ENCODE measurements around the gene ITGA2.

The ITGA2 gene

DNA sequence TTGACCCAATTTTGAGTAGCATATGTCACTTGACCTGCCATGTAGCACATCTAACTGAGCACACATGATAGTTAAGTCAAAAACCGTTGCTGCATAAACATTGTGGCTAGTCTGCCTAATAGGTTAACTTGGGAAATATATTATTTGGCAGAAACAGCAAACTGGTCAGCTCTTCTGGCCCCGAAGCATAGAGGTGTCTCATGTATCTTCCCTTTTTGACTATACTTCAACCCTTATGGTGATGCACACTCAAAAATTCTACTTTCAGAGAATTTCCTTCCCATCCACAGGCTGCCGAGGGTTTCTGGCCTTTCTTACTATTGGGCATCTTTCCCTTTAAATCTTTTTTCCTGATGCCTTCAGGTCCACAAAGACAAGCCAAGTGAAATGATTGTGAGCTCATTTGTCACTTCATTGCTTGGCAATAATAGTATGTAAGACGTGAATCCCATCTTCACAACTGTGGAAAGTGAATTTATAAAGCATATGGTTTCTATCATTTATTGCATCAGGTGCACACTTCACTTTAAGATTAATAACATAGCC is 79.2 kb downstream of the ITGA2 start:
- H3K4me3 ChIP-seq (ENCODE audit: insufficient read length, low read depth) = no peak overlapping the region
- TF ChIP-seq ZNF274 (IDR thresholded peaks at IDR 0.05; ENCODE audit: low read depth, low read length) (no peak), YY1 (IDR thresholded peaks at IDR 0.05; ENCODE audit: insufficient read depth, insufficient read length) (no peak), SUZ12 (IDR thresholded peaks at IDR 0.05; ENCODE audit: extremely low read depth, insufficient read depth, insufficient read length) (no peak)
- DNase-seq (ENCODE audit: low read depth, low spot score) = no peak
- H3K4me1 ChIP-seq (ENCODE audit: insufficient read depth, insufficient read length) = no peaks in the 10 kb centered on the region
- H3K9me3 ChIP-seq (ENCODE audit: insufficient read depth, low read length) = no peaks in the 10 kb centered on the region
- no peaks in the 10 kb centered on the region for H3K36me3 ChIP-seq (ENCODE audit: insufficient read depth, insufficient read length, low read length)
- no peak overlapping the region for H3K9ac ChIP-seq (ENCODE audit: insufficient read length, low read depth)
- no peaks in the 10 kb centered on the region for H3K27me3 ChIP-seq (ENCODE audit: insufficient read depth, insufficient read length)

DNA sequence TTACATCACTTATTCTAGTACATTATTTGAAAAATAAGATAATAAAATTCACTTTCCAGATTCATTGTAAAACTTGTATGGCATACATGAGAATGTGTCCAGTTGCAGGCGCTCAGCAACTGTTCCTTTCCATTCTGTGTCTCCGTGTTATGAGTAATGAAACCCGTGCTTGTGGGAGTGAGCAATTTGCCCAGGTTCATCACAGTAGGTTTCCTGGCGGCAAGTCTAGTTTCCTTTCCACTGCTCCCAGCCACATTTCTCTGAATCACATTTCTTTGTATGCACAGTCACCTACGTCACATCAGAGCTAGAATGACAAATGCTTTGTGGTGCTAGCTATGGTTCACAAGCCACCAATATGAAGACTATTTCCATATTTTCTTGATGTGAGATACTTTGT is 80.5 kb downstream of the ITGA2 start:
- no peak for TF ChIP-seq SUZ12 (IDR thresholded peaks at IDR 0.05; ENCODE audit: extremely low read depth, insufficient read depth, insufficient read length)
- TF ChIP-seq YY1 (IDR thresholded peaks at IDR 0.05; ENCODE audit: insufficient read depth, insufficient read length) = no peak
- no peak for TF ChIP-seq ZNF274 (IDR thresholded peaks at IDR 0.05; ENCODE audit: low read depth, low read length)
- Histone ChIP-seq H3K27me3 (ENCODE audit: insufficient read depth, insufficient read length) (no peaks in the 10 kb centered on the region), H3K36me3 (ENCODE audit: insufficient read depth, insufficient read length, low read length) (peaks cover 2% of the 10 kb centered on the region), H3K4me1 (ENCODE audit: insufficient read depth, insufficient read length) (no peaks in the 10 kb centered on the region), H3K9ac (ENCODE audit: insufficient read length, low read depth) (no peak overlapping the region), H3K4me3 (ENCODE audit: insufficient read length, low read depth) (no peak overlapping the region), H3K9me3 (ENCODE audit: insufficient read depth, low read length) (no peaks in the 10 kb centered on the region)
- no peak for DNase-seq (ENCODE audit: low read depth, low spot score)

DNA sequence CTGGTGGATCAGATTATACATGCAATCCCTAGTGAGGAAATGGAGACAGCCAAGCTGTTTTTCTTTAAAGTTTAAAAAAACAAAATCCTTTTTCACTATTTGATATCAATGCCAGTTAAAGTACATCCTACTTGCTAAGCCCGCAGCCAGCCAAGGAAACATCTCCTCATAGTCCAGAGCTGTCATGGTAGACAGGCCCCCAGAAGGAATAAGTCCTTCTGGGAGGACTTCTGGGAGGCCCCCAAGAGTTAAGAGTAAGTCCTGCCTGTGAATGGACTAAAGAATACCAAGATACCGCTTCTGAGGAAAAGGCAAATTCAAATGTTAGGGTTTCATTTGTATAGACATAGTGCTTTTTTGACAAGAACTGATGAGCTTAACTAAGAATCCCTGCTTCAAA is 82.1 kb downstream of the ITGA2 start:
- no peaks in the 10 kb centered on the region for H3K27me3 ChIP-seq (ENCODE audit: insufficient read depth, insufficient read length)
- no peak overlapping the region for H3K9ac ChIP-seq (ENCODE audit: insufficient read length, low read depth)
- TF ChIP-seq SUZ12 (IDR thresholded peaks at IDR 0.05; ENCODE audit: extremely low read depth, insufficient read depth, insufficient read length) (no peak), YY1 (IDR thresholded peaks at IDR 0.05; ENCODE audit: insufficient read depth, insufficient read length) (no peak)
- DNase-seq (ENCODE audit: low read depth, low spot score) = no peak
- no peaks in the 10 kb centered on the region for H3K4me1 ChIP-seq (ENCODE audit: insufficient read depth, insufficient read length)
- peaks cover 2% of the 10 kb centered on the region for H3K36me3 ChIP-seq (ENCODE audit: insufficient read depth, insufficient read length, low read length)
- no peak overlapping the region for H3K4me3 ChIP-seq (ENCODE audit: insufficient read length, low read depth)
- no peaks in the 10 kb centered on the region for H3K9me3 ChIP-seq (ENCODE audit: insufficient read depth, low read length)

DNA sequence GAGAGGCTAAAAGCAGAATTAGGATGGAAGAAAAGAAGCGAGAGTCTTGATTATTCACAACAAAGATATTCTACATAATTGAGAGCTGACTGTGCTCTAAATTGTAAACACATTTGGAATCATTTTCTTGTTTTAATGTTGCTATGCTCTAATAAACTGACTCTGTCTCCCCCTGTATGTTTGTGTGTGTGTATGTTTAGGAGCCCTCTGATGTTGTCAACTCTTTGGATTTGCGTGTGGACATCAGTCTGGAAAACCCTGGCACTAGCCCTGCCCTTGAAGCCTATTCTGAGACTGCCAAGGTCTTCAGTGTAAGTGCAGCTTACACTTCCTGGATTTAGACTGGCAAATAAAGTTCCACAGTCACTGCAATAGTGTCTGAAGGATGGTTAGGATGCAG is 82.6 kb downstream of the ITGA2 start:
- no peak for TF ChIP-seq ZNF274 (IDR thresholded peaks at IDR 0.05; ENCODE audit: low read depth, low read length)
- no peak for TF ChIP-seq SUZ12 (IDR thresholded peaks at IDR 0.05; ENCODE audit: extremely low read depth, insufficient read depth, insufficient read length)
- no peak for TF ChIP-seq YY1 (IDR thresholded peaks at IDR 0.05; ENCODE audit: insufficient read depth, insufficient read length)
- Histone ChIP-seq H3K4me3 (ENCODE audit: insufficient read length, low read depth) (no peak overlapping the region), H3K9me3 (ENCODE audit: insufficient read depth, low read length) (no peaks in the 10 kb centered on the region), H3K9ac (ENCODE audit: insufficient read length, low read depth) (no peak overlapping the region), H3K4me1 (ENCODE audit: insufficient read depth, insufficient read length) (no peaks in the 10 kb centered on the region), H3K36me3 (ENCODE audit: insufficient read depth, insufficient read length, low read length) (peaks cover 2% of the 10 kb centered on the region), H3K27me3 (ENCODE audit: insufficient read depth, insufficient read length) (no peaks in the 10 kb centered on the region)
- DNase-seq (ENCODE audit: low read depth, low spot score) = no peak

DNA sequence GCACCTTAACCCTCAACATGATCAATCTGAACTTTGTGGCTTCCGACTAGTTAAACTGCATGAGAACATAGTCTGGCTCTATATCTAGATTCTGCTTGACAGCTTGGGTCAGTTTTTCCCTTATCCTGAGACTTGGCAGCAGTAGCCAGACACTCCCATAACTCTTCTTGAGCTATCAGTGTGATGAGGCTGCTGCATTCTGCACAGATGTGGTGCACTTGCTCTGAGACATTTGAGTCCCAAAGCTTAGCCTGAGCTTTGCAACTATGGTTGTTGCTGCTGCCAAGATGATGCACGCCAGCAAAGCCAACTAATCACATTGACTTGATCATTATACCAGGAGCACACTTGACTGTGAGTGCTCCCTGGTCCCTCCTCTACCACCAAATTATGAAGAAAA is 84.2 kb downstream of the ITGA2 start:
- H3K9me3 ChIP-seq (ENCODE audit: insufficient read depth, low read length) = no peaks in the 10 kb centered on the region
- no peaks in the 10 kb centered on the region for H3K4me1 ChIP-seq (ENCODE audit: insufficient read depth, insufficient read length)
- no peak for TF ChIP-seq SUZ12 (IDR thresholded peaks at IDR 0.05; ENCODE audit: extremely low read depth, insufficient read depth, insufficient read length)
- TF ChIP-seq ZNF274 (IDR thresholded peaks at IDR 0.05; ENCODE audit: low read depth, low read length) = no peak
- no peak for TF ChIP-seq YY1 (IDR thresholded peaks at IDR 0.05; ENCODE audit: insufficient read depth, insufficient read length)
- no peak overlapping the region for H3K9ac ChIP-seq (ENCODE audit: insufficient read length, low read depth)
- H3K36me3 ChIP-seq (ENCODE audit: insufficient read depth, insufficient read length, low read length) = peaks cover 2% of the 10 kb centered on the region
- no peak for DNase-seq (ENCODE audit: low read depth, low spot score)
- no peak overlapping the region for H3K4me3 ChIP-seq (ENCODE audit: insufficient read length, low read depth)
- H3K27me3 ChIP-seq (ENCODE audit: insufficient read depth, insufficient read length) = no peaks in the 10 kb centered on the region

DNA sequence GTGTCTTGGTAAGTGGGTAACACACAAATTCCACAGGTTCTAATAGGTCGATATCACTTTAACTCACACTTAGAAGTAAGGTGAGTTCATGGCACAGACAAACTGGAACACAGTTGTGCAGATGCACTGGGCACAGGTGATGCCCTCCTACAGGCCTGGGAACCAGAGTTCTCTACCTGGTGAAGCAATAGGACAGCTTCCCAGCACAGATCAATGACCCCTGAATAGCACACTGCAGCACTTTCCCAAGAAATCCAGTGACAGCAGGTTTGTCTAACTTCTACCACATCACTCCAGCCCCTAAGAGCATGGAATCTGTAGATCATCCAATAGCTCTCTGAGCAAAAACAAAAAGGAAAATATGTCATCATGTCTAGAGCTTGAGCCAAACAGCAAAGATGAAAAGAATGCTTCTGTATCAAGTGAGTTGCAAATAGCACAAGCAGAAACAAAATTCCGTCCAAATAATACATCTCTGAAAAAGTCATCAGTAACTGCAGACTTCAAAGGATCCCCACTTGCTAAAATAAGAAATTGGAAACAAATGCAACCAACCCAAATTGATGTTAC is 86.9 kb downstream of the ITGA2 start:
- no peak overlapping the region for H3K9ac ChIP-seq (ENCODE audit: insufficient read length, low read depth)
- TF ChIP-seq YY1 (IDR thresholded peaks at IDR 0.05; ENCODE audit: insufficient read depth, insufficient read length) = no peak
- no peak for TF ChIP-seq SUZ12 (IDR thresholded peaks at IDR 0.05; ENCODE audit: extremely low read depth, insufficient read depth, insufficient read length)
- no peak for TF ChIP-seq ZNF274 (IDR thresholded peaks at IDR 0.05; ENCODE audit: low read depth, low read length)
- no peak for DNase-seq (ENCODE audit: low read depth, low spot score)

DNA sequence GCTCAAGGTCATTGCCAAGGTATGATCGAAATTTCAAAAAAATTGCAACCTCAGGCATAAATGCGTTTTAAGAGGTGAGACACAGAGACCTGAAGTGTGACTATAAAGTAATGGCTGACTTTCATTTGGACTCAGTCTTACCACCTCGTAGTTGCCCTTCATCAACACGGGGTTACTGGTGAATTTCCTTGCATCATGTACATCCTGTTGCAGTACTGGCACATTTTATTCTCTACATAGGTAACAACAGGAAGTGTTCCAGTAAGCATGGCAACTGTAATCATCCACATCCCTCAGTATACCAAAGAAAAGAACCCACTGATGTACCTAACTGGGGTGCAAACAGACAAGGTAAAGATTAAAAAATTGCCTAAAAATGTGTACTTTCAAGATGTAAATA is 91.1 kb downstream of the ITGA2 start:
- no peak overlapping the region for H3K9ac ChIP-seq (ENCODE audit: insufficient read length, low read depth)
- no peaks in the 10 kb centered on the region for H3K36me3 ChIP-seq (ENCODE audit: insufficient read depth, insufficient read length, low read length)
- no peak for DNase-seq (ENCODE audit: low read depth, low spot score)
- TF ChIP-seq SUZ12 (IDR thresholded peaks at IDR 0.05; ENCODE audit: extremely low read depth, insufficient read depth, insufficient read length) (no peak), YY1 (IDR thresholded peaks at IDR 0.05; ENCODE audit: insufficient read depth, insufficient read length) (no peak)
- H3K9me3 ChIP-seq (ENCODE audit: insufficient read depth, low read length) = no peaks in the 10 kb centered on the region
- no peak overlapping the region for H3K4me3 ChIP-seq (ENCODE audit: insufficient read length, low read depth)
- H3K4me1 ChIP-seq (ENCODE audit: insufficient read depth, insufficient read length) = no peaks in the 10 kb centered on the region
- no peaks in the 10 kb centered on the region for H3K27me3 ChIP-seq (ENCODE audit: insufficient read depth, insufficient read length)

More for the DNA sequence above, 86.9 kb downstream of the ITGA2 start:
- Histone ChIP-seq H3K9me3 (ENCODE audit: insufficient read depth, low read length) (no peaks in the 10 kb centered on the region), H3K36me3 (ENCODE audit: insufficient read depth, insufficient read length, low read length) (peaks cover 2% of the 10 kb centered on the region), H3K4me1 (ENCODE audit: insufficient read depth, insufficient read length) (no peaks in the 10 kb centered on the region), H3K4me3 (ENCODE audit: insufficient read length, low read depth) (no peak overlapping the region), H3K27me3 (ENCODE audit: insufficient read depth, insufficient read length) (no peaks in the 10 kb centered on the region)

Measured in NT2/D1 (cell line).